ENCODE results near the gene SETBP1.

The SETBP1 gene

GRCh38 chr18:44812426-44812825 lies 131.7 kb downstream of the SETBP1 start:
- no peaks in the 10 kb centered on the region for H3K9me3 ChIP-seq (ENCODE audit: control insufficient read depth, insufficient read depth, low read depth, low read length)
- H3K27ac ChIP-seq (ENCODE audit: extremely low read depth, low read depth, low read length): no peak overlapping the region
- ChIA-PET POLR2A (no interaction called here), CTCF (interaction anchor here (1.5 kb wide), 1 partner anchor 11 kb away, joined by 3 read pairs; no protein-coding TSS in a partner anchor)
- H3K4me3 ChIP-seq (ENCODE audit: low read depth, low read length): no peak overlapping the region
- TF ChIP-seq ZNF266 (tag by site-specific recombination; IDR thresholded peaks at IDR 0.05; ENCODE audit: low read depth) (no peak), ZNF26 (tag by site-specific recombination; IDR thresholded peaks at IDR 0.05) (no peak), ZNF416 (tag by site-specific recombination; IDR thresholded peaks at IDR 0.05) (no peak), ZNF701 (tag by site-specific recombination; IDR thresholded peaks at IDR 0.05) (no peak), ZNF155 (tag by site-specific recombination; IDR thresholded peaks at IDR 0.05) (no peak), ZFP69B (tag by site-specific recombination; IDR thresholded peaks at IDR 0.05) (no peak), ZNF132 (tag by site-specific recombination; IDR thresholded peaks at IDR 0.05; ENCODE audit: borderline replicate concordance) (no peak)
- no peaks in the 10 kb centered on the region for H3K36me3 ChIP-seq (ENCODE audit: control insufficient read depth in 2 of 2, insufficient read depth in 1 of 2, low read length in 2 of 2)
- no peaks in the 10 kb centered on the region for H3K4me1 ChIP-seq (ENCODE audit: control insufficient read depth, insufficient read depth, low read length)

DNA sequence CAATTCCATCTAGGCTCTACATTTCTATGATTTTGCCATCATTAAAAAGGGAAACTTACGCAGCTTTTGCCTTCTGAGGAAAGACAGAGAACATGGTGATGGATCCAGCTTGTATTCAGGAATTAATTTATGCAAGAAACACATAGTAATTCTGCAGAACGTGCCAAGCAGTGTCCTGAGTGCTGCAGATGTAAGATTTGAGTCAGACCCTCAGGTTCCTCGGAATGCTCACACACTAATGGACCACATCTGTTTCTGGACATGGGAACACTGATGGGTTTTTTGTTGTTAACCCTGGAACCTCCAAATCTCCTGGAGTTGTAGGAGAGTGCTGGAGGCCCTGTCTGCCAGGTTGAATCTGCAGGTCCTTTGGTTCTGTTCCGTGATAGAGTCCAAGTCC lies 132.9 kb downstream of the SETBP1 start:
- no peaks in the 10 kb centered on the region for H3K4me1 ChIP-seq (ENCODE audit: control insufficient read depth, insufficient read depth, low read length)
- no peaks in the 10 kb centered on the region for H3K9me3 ChIP-seq (ENCODE audit: control insufficient read depth, insufficient read depth, low read depth, low read length)
- POLR2A ChIA-PET: no interaction called here
- no peak overlapping the region for H3K27ac ChIP-seq (ENCODE audit: extremely low read depth, low read depth, low read length)
- H3K36me3 ChIP-seq (ENCODE audit: control insufficient read depth in 2 of 2, insufficient read depth in 1 of 2, low read length in 2 of 2): no peaks in the 10 kb centered on the region
- TF ChIP-seq ZNF776 (tag by site-specific recombination; IDR thresholded peaks at IDR 0.05; ENCODE audit: borderline replicate concordance) (no peak), KLF8 (tag by site-specific recombination; IDR thresholded peaks at IDR 0.05) (no peak), MZF1 (tag by site-specific recombination; IDR thresholded peaks at IDR 0.05; ENCODE audit: borderline replicate concordance) (no peak), ZNF221 (tag by site-specific recombination; IDR thresholded peaks at IDR 0.05; ENCODE audit: borderline replicate concordance) (no peak), TSHZ1 (tag by site-specific recombination; IDR thresholded peaks at IDR 0.05; ENCODE audit: borderline replicate concordance) (no peak), ZNF791 (tag by site-specific recombination; IDR thresholded peaks at IDR 0.05) (no peak), ZNF548 (tag by site-specific recombination; IDR thresholded peaks at IDR 0.05) (no peak), ZNF624 (tag by site-specific recombination; IDR thresholded peaks at IDR 0.05) (no peak), ZNF175 (tag by site-specific recombination; IDR thresholded peaks at IDR 0.05) (no peak), MEIS1 (CRISPR knock-in tag; IDR thresholded peaks at IDR 0.05; ENCODE audit: borderline replicate concordance) (no peak)
- CTCF ChIA-PET: interaction anchor here (0.6 to 1.5 kb wide), 3 partner anchors 10 to 400 kb away, joined by 3 read pairs; no protein-coding TSS in a partner anchor
- H3K4me3 ChIP-seq (ENCODE audit: low read depth, low read length): no peak overlapping the region

DNA sequence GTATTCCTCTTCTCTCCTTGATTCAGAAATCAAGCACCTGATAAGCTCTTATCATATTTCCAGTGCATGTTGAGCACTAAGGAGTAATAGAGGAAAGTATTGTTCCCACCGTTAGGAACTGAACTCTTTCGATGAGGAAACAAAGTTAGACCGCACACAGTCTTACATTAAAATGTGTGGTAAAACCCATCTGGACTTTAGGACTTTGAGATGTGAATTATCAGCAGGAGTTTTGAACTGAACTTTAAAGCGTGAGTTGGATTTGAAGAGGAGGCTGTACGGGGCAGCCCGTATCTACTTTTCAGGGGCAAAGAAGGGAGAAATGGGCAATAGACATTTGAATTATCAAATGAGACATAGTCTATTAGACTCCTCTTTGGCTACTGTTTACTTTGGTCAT lies 134.4 kb downstream of the SETBP1 start:
- POLR2A ChIA-PET: no interaction called here
- TF ChIP-seq ZNF48 (tag by site-specific recombination; IDR thresholded peaks at IDR 0.05) (no peak), RBAK (tag by site-specific recombination; IDR thresholded peaks at IDR 0.05) (no peak), ZBTB1 (tag by site-specific recombination; IDR thresholded peaks at IDR 0.05) (no peak), ZEB2 (tag by site-specific recombination; IDR thresholded peaks at IDR 0.05) (no peak), MZF1 (tag by site-specific recombination; IDR thresholded peaks at IDR 0.05; ENCODE audit: borderline replicate concordance) (no peak), GLI2 (tag by site-specific recombination; IDR thresholded peaks at IDR 0.05; ENCODE audit: borderline replicate concordance, low read depth) (no peak), REPIN1 (tag by site-specific recombination; IDR thresholded peaks at IDR 0.05; ENCODE audit: low read depth) (no peak), ZNF24 (tag by site-specific recombination; IDR thresholded peaks at IDR 0.05) (no peak), ZNF777 (tag by site-specific recombination; IDR thresholded peaks at IDR 0.05; ENCODE audit: borderline replicate concordance) (no peak), ZNF398 (tag by site-specific recombination; IDR thresholded peaks at IDR 0.05) (no peak), SCRT1 (tag by site-specific recombination; IDR thresholded peaks at IDR 0.05; ENCODE audit: borderline replicate concordance) (no peak)

More for the DNA sequence above, 134.4 kb downstream of the SETBP1 start:
- Histone ChIP-seq H3K4me1 (ENCODE audit: control insufficient read depth, insufficient read depth, low read length) (no peaks in the 10 kb centered on the region), H3K27ac (ENCODE audit: extremely low read depth, low read depth, low read length) (no peak overlapping the region), H3K9me3 (ENCODE audit: control insufficient read depth, insufficient read depth, low read depth, low read length) (no peaks in the 10 kb centered on the region), H3K36me3 (ENCODE audit: control insufficient read depth in 2 of 2, insufficient read depth in 1 of 2, low read length in 2 of 2) (no peaks in the 10 kb centered on the region), H3K4me3 (ENCODE audit: low read depth, low read length) (no peak overlapping the region)
- CTCF ChIA-PET: interaction anchor here (0.7 to 1.2 kb wide), 3 partner anchors 10 to 709 kb away, joined by 3 to 4 read pairs (median 3); no protein-coding TSS in a partner anchor
